ENCODE results near the gene SELENOM.
"Not testable (repeated sequence)": the region's sequence is repeated elsewhere in the genome, so short reads cannot be mapped to it uniquely, and the experiment has no call there.

The SELENOM gene

GRCh38 chr22:31105282-31105929 is 2.0 kb downstream of the SELENOM start:
- no peak for DNase-seq (ENCODE audit: low read depth)

DNA sequence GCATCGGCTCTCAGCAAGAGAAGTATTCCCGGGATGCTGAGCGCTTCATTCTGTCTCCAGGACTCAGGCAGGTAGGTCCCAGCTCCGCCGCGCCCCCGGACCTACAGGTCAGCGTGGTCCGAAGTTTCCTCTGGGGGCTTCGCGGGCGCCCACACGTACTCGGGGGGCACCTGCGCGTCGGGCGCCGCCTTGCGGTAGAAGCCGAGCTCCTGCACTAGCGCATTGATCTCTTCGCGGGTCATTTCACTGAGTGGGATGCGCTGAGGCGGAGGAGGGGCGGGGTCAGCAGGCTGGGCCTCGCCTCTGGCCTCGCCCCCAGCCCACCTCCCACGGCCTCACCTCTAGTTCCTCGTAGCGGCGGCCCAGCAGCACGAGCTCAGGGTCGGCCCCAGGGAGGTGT is 2.5 kb downstream of the SELENOM start:
- no peak for DNase-seq (ENCODE audit: low read depth)

DNA sequence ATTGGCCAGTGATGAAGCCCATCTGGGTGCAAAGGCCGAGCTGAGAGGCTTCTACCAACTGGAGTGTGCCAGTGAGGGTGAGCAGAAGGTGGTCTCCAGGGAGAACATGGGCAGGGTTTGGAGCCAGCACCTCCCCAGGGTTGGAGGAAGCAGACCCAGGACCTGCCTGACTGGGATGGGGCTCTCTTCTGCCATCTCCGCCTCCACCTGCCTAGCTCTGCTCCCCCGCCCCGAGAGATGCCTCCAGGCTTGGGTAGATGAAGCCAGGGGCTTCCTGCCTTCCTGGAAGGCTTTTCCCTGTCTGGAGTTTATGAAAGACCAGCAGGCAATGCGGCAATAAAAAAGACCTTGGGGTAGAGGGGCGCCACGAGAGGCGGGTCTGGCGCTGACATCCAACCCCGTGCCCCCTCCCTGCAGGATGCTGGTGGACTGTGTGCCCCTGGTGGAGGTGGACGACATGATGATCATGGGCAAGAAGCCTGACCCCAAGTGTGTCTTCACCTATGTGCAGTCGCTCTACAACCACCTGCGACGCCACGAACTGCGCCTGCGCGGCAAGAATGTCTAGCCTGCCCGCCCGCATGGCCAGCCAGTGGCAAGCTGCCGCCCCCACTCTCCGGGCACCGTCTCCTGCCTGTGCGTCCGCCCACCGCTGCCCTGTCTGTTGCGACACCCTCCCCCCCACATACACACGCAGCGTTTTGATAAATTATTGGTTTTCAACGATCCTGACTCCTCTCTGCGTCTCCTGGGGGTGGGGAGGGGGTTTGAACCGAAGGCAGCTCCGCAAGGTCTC is 3.3 kb downstream of the SELENOM start:
- no peak for DNase-seq (ENCODE audit: low read depth)

- no peak for DNase-seq (ENCODE audit: low read depth)
Measured at GRCh38 chr22:31103111-31103510, 4.3 kb downstream of the SELENOM start.

DNA sequence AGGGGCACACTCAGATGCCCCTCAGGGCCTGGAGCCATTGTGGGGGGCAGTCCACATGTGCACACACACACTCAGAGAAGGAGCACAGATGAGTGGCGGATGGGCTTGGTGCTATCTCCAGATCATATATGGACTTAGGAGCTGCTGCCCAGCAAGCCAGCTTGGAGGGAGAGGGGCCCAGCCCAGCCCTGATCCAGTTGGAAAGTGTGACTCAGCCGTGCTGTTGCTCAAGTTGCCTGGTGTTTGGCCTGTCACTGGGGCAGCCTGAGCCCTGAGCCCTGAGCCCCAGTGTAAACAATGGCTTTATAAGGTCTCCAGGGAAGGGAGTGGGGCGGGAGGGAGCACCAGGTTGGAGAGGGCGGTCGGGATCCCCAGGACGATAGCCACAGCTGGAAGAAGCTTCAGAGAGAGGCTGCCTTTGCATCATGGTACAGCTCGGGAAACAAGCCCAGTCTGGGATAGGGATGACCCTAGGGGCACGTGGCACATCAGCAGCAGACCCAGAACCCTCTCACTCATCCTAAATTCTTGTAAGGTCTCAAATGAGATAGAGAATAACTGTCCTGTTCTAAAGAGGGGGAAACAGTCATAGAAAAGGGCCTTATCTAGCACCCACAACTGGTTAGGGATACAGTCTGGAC is 4.8 kb downstream of the SELENOM start:
- no peak for DNase-seq (ENCODE audit: low read depth)

DNA sequence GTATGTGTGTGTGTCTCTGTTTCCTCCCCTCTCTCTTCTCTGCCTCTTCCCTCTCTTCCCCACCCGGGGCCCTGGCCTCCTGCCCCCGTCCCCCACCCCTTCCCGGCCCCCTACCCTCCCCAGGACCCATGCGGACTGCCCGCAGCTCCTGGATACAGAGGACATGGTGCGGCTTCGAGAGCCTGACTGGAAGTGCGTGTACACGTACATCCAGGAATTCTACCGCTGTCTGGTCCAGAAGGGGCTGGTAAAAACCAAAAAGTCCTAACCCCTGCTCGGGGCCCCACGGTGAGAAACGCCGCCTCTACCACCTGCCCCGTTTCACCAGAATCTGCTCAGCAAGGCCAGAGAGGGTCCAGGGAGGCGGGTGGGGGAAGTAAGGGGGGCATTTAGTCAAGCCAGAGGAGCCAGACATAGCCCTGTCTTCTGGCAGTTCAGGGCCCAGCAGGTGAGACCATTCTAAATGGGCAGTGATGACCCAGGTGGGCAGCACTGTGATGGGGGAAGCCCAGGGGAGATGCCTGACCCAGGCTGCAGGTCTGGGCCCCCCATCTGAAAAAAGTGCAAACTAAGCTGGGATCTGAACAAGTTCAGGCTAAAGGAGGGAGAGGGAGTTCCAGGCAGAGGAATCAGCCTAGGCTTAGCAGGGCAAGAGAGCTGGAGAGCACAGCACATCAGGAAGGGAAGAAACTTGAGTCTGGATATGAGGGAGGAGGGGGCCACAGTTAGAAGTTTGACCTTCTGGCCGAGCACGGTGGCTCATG is 6.4 kb downstream of the SELENOM start:
- no peak for DNase-seq (ENCODE audit: low read depth)

- no peak for DNase-seq (ENCODE audit: low read depth)
Measured at GRCh38 chr22:31099841-31100761, 7.3 kb downstream of the SELENOM start.

DNA sequence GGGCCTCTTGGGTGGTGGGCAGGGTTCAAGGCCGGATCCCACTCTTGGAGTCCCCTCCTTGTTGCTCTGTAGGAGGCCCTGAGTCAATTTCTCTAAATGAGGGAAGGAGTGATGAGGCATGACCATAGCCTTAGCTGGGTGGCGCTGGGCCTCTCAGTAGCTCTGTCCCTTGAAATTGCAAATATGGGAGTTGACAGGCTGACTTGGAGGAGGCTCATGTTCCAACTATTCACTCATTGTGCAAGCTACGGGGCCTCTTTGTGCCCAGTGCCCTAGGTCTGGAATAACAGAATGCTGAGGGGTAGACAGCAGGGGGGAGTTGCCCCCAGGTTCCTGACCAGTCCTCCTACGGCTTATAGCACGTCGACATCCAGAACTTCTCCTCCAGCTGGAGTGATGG is 8.0 kb downstream of the SELENOM start:
- DNase-seq (ENCODE audit: low read depth), result no peak

- DNase-seq (ENCODE audit: low read depth), result no peak
Measured at GRCh38 chr22:31098632-31099110, 8.7 kb downstream of the SELENOM start.

DNA sequence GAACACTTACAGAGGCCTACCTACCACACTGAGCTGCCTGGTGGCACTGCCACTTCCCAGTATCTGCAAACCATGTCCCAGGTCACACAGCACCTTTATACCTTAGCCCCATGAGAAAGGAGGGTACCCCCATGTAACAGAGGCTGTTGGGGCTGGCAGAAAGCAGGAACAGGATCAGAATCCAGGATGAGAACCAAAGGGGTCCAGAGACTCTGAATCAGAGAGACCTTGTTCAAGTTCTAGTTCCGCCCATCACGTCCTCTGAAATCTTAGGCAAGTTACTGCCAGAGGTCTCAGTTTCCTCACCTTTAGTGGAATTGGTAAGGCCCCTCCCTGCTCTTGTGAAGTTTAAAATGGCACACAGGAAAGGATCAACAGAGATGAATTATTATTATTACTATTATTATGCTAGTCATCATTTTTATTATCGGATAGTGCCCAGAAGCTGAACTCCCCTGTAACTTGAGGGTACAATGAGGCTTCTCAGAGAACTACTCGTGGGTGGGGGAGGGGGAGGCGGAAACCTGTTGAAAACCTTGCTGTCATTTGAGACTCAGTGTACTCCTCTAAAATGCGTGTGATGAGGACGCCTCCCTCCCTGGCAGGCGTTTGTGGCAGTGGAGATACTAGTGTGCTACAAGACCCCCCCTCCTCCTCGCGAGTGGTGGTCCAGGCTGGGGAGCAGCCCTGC is 9.3 kb downstream of the SELENOM start:
- no peak for DNase-seq (ENCODE audit: low read depth)

DNA sequence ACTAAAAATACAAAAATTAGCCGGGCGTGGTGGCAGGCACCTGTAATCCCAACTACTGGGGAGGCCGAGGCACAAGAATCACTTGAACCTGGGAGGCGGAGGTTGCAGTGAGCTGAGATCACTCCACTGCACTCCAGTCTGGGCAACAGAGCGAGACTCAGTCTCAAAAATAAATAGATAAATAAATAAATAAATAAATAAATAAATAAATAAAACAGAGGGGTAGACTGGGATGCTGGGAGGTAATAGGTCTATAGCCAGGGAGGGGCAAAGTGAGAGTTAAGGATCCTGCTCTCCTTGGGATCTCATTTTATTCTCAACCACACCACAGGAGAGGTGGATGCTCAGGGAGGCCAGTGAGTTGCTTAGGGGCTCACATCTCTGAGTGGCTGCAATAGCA is 9.8 kb downstream of the SELENOM start:
- not testable (repeated sequence) for DNase-seq (ENCODE audit: low read depth)

GRCh38 chr22:31096657-31097279 is 10.6 kb downstream of the SELENOM start:
- no peak for DNase-seq (ENCODE audit: low read depth)

DNA sequence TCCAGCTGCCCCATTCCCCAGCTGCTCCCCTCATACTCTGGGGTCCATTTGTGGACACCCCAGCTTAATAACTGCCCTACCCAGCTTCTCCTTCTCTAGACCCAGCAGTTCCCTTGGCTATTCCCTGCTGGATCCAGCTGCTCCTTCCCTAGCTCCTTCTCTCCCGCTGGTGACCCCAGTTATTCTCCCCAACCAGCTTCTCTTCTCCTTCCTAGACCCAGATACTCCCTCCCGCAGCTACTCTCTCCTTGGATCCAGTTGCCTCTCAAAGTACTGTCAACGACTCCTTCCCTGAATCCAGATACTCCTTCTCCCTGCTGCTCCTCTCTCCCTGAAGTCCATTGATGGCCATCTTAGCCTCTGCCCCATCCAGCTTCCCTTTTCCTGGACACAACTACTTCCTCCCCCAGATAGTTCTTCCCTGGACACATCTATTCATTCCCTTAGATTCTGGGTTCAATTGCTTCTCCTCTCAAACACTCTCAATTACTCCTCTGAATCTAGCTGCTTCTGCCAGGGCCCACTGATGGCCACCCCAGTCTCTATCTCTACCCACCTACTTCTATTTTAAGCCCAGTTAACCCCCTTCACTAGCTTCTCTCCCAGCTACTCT is 11.6 kb downstream of the SELENOM start:
- no peak for DNase-seq (ENCODE audit: low read depth)

GRCh38 chr22:31094741-31095140 is 12.6 kb downstream of the SELENOM start:
- no peak for DNase-seq (ENCODE audit: low read depth)

DNA sequence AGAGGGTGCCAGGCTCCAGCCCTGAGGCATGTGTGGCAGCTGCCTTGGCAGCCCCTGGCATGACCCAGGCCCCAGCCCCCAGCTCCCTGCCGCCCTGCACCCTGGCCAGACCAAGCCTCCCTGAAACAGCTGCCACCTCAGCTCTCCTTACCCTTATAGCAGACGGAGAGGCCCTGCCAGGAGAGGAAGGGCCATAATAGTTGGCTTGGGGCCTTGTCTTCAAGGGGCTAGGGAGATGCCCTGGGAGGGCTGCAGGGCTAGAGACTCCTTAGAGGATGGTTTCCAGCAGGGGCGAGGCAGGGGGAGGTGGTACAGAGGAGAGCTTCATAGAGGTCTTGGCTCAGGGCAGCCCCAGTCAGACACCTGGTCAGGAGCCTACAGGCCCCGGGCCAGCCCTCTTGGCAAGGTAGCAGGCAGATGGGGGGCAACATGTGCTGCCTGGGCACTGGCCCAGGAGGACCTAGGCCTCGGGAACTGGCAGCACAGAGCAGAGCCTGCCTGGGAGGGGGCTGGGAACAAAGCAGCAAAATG is 13.3 kb downstream of the SELENOM start:
- no peak for DNase-seq (ENCODE audit: low read depth)

- DNase-seq (ENCODE audit: low read depth), result no peak
Measured at GRCh38 chr22:31093086-31093850, 14.1 kb downstream of the SELENOM start.

- no peak for DNase-seq (ENCODE audit: low read depth)
Measured at GRCh38 chr22:31092161-31092560, 15.2 kb downstream of the SELENOM start.

- no peak for DNase-seq (ENCODE audit: low read depth)
Measured at GRCh38 chr22:31091106-31091975, 16.0 kb downstream of the SELENOM start.

Measured in activated T-cell treated with anti-CD3 and anti-CD28 coated beads for 1 hour (primary cell).